K562 (cell line): ENCODE results near the gene NKX1-2. TPM values are rescaled to one million over a fixed set of nuclear protein-coding genes. Genes with fewer than 3 reads are reported as not detected.

Experiments used
- ATAC-seq: fragments of 200-7000 bp; cut with Tn5 transposase; 3 replicates; pipeline ENCODE4 v1.9.1; 2020; ENCODE audit warnings: moderate library complexity
- BruUV-seq: library from RNA; stranded (reverse); fragments of 400-500 nt; replicated peaks from 2 replicates; lab custom pipeline; 2021; lab: Mats Ljungman, UMichigan
- CTCF ChIA-PET: fragments of 300-600 bp; formaldehyde crosslinking; extraction: SDS; loops from one replicate; lab custom pipeline; 2021; ENCODE audit warnings: low intra/inter-chr PET ratio; lab: Yijun Ruan, JAX
- POLR2A ChIA-PET: fragments of 300-600, 350-650 bp; sonication (Branson Sonifier 250); formaldehyde crosslinking; extraction: SDS; loops from one replicate; lab custom pipeline; 2021; ENCODE audit warnings: antibody characterized with exemption, inconsistent platforms; lab: Yijun Ruan, JAX
- DNase-seq, 4 experiments: peaks; one replicate each; pipeline versions ENCODE4 v3.0.0 to v3.0.0-alpha.2; 2011 to 2018; ENCODE audit warnings: low spot score in 3 of 4, mixed read lengths in 3 of 4; ENCODE audit errors: extremely low read depth in 1 of 4
- FAIRE-seq: peaks from 2 replicates; lab custom pipeline; 2011; peaks lifted over from hg19 to GRCh38; lab: Jason Lieb, UNC
- H2AFZ ChIP-seq: 2 replicates; pipeline ENCODE4 v1.6.0; 2011; ENCODE audit warnings: low read depth, low read length, control low read depth, inconsistent platforms
- H3K27ac ChIP-seq: fragments of 200-600 bp; 3 replicates; pipeline ENCODE4 v1.8.0; 2011; ENCODE audit warnings: low read depth, mild to moderate bottlenecking, control low read depth, inconsistent platforms, low read length, moderate library complexity, mixed read lengths; ENCODE audit errors: extremely low read depth
- H3K27me3 ChIP-seq, 2 experiments: fragments of 300-600 bp in 1 of 2; 2 replicates in 1 of 2; 3 replicates in 1 of 2; pipeline versions ENCODE4 v1.6.0 to v1.8.0; 2011; ENCODE audit warnings: inconsistent platforms in 2 of 2, low read length in 2 of 2, mild to moderate bottlenecking in 1 of 2, mixed read lengths in 1 of 2, moderate library complexity in 1 of 2; ENCODE audit not compliant: control insufficient read depth in 2 of 2, insufficient read depth in 2 of 2
- H3K36me3 ChIP-seq: fragments of 300-600 bp; 3 replicates; pipeline ENCODE4 v1.8.0; 2011; ENCODE audit warnings: mild to moderate bottlenecking, low read length, inconsistent platforms; ENCODE audit not compliant: control insufficient read depth, insufficient read depth
- H3K4me1 ChIP-seq, 2 experiments: fragments of 200-600 bp in 1 of 2; replicated peaks in 1 of 2; 2 replicates in 1 of 2; 3 replicates in 1 of 2; pipeline versions ENCODE4 v1.5.1 to v1.8.0; 2011; ENCODE audit warnings: inconsistent platforms in 2 of 2, low read length in 2 of 2, mild to moderate bottlenecking in 1 of 2, mixed read lengths in 1 of 2, moderate library complexity in 1 of 2; ENCODE audit not compliant: control insufficient read depth in 2 of 2, insufficient read depth in 2 of 2
- H3K4me2 ChIP-seq: 2 replicates; pipeline ENCODE4 v1.6.1; 2011; ENCODE audit warnings: low read length, control low read depth, inconsistent platforms, mixed read lengths; ENCODE audit not compliant: insufficient read depth
- H3K4me3 ChIP-seq: fragments of 200-600 bp; sonication (generic), shearing (Covaris generic); 2 replicates; pipeline ENCODE4 v1.5.1; 2016; ENCODE audit warnings: control low read depth, inconsistent platforms
- H3K79me2 ChIP-seq: fragments of 200-600 bp; 3 replicates; pipeline ENCODE4 v1.8.0; 2011; ENCODE audit warnings: low read length, inconsistent platforms; ENCODE audit not compliant: control insufficient read depth, insufficient read depth
- H3K9ac ChIP-seq, 2 experiments: 2 replicates each; pipeline versions ENCODE4 v1.6.0 to v1.6.1; 2011; ENCODE audit warnings: low read depth in 2 of 2, low read length in 2 of 2, control low read depth in 1 of 2, inconsistent platforms in 1 of 2, mild to moderate bottlenecking in 1 of 2, mixed read lengths in 1 of 2; ENCODE audit not compliant: insufficient read depth in 1 of 2
- H3K9me1 ChIP-seq: one replicate; pipeline ENCODE4 v1.6.0; 2011; ENCODE audit warnings: inconsistent platforms, mild to moderate bottlenecking, low read length, moderate library complexity; ENCODE audit not compliant: control insufficient read depth, insufficient read depth
- H3K9me3 ChIP-seq: replicated peaks from 2 replicates; pipeline ENCODE4 v1.5.1; 2011; ENCODE audit warnings: low read depth, low read length, inconsistent platforms; ENCODE audit not compliant: control insufficient read depth, insufficient read depth
- H4K20me1 ChIP-seq: replicated peaks from 2 replicates; pipeline ENCODE4 v1.6.1; 2011; ENCODE audit warnings: low read length, inconsistent platforms, mixed read lengths; ENCODE audit not compliant: control insufficient read depth, insufficient read depth
- ATF3 ChIP-seq, 2 experiments: fragments of 450-650 bp in 1 of 2; sonication (generic) in 1 of 2; formaldehyde crosslinking in 1 of 2; IDR thresholded peaks in 1 of 2; conservative IDR thresholded peaks in 1 of 2; 2 replicates each; pipeline versions ENCODE4 v1.6.1 to v1.8.1; 2016 to 2023; ENCODE audit warnings: mild to moderate bottlenecking in 2 of 2, moderate library complexity in 2 of 2, inconsistent platforms in 1 of 2, missing genetic modification reagents in 1 of 2
- E2F8 ChIP-seq: fragments of 450-650 bp; IDR thresholded peaks from 2 replicates; pipeline ENCODE4 v1.7.1; 2018; ENCODE audit warnings: mild to moderate bottlenecking, low read depth; ENCODE audit not compliant: partially characterized antibody
- FOS ChIP-seq: IDR thresholded peaks from 3 replicates; pipeline ENCODE4 v1.6.1; 2011; ENCODE audit not compliant: insufficient read length; ENCODE audit errors: extremely low read depth
- HDAC8 ChIP-seq: fragments of 450-650 bp; IDR thresholded peaks from 2 replicates; pipeline ENCODE4 v1.6.1; 2016; ENCODE audit warnings: mild to moderate bottlenecking, missing genetic modification characterization, moderate library complexity, missing compliant biosample characterization
- NR3C1 ChIP-seq: sonication (generic); formaldehyde crosslinking; IDR thresholded peaks from 2 replicates; pipeline ENCODE4 v1.8.1; 2022; ENCODE audit warnings: missing genetic modification reagents
- PREB ChIP-seq: sonication (generic); formaldehyde crosslinking; IDR thresholded peaks from 2 replicates; pipeline ENCODE4 v1.8.1; 2023; ENCODE audit warnings: mild to moderate bottlenecking, missing genetic modification reagents
- SNRNP70 ChIP-seq: fragments of 200-400 bp; formaldehyde crosslinking; optimal IDR thresholded peaks from 2 replicates; pipeline ENCODE3; 2017; ENCODE audit warnings: low read depth, low read length
- ZNF140 ChIP-seq: fragments of 250-450 bp; sonication (Bioruptor Pico); IDR thresholded peaks from 2 replicates; pipeline ENCODE4 v1.8.0; 2021; ENCODE audit warnings: moderate library complexity, mild to moderate bottlenecking, inconsistent platforms
- ZNF217 ChIP-seq: sonication (generic); formaldehyde crosslinking; IDR thresholded peaks from 2 replicates; pipeline ENCODE4 v1.8.0; 2022; ENCODE audit warnings: mild to moderate bottlenecking, missing genetic modification reagents
- ZNF76 ChIP-seq: fragments of 250-450 bp; sonication (Bioruptor Pico); IDR thresholded peaks from 2 replicates; pipeline ENCODE4 v1.4.0; 2020; ENCODE audit warnings: mild to moderate bottlenecking, moderate library complexity, borderline replicate concordance
- ZNF764 ChIP-seq: fragments of 250-450 bp; sonication (Bioruptor Pico); IDR thresholded peaks from 2 replicates; pipeline ENCODE4 v1.4.0; 2020; ENCODE audit warnings: low read depth, mild to moderate bottlenecking, moderate library complexity
- WGBS: fragments of 100-300 bp; shearing (Covaris generic); methylation state at CpG from one replicate; pipeline ENCODE4 v1.1.6; 2016; ENCODE audit warnings: low coverage, mixed read lengths; ENCODE audit not compliant: insufficient coverage; ENCODE audit errors: missing lambda C conversion rate; 5-methylcytosine and 5-hydroxymethylcytosine counted together
- in situ Hi-C: fragments of 300-500 bp; cut with MboI; formaldehyde crosslinking; loops from 4 replicates; pipeline ENCODE4 v1.15.0; 2018; ENCODE audit warnings: inconsistent platforms, mixed read lengths
- intact Hi-C: fragments of 100-400 bp; cut with micrococcal nuclease; formaldehyde crosslinking; loops from 2 replicates; pipeline ENCODE4 v1.14.2; 2022
- polyA plus RNA-seq, 8 experiments: library from polyadenylated mRNA; depleted of rRNA in 4 of 8; stranded (reverse) in 5 of 8; unstranded in 3 of 8; fragments of >200 nt; fragmentation: Nextera tagmentation in 2 of 8; fragmentation: Illumina TruSeq in 1 of 8; extraction: Ambion mirVana in 2 of 8; extraction: Trizol in 1 of 8; gene quantifications; 2 replicates each; pipeline versions ENCODE4 v1.2.1 to v1.2.3, GENCODE V29; 2011 to 2014; ENCODE audit warnings: inconsistent platforms in 1 of 8, missing spikeins in 1 of 8
- total RNA-seq, 7 experiments: library from RNA; depleted of rRNA in 6 of 7; stranded (reverse); fragments of >200 nt in 6 of 7; fragmentation: Illumina TruSeq in 2 of 7; extraction: Trizol in 2 of 7; gene quantifications; 2 replicates each; pipeline versions ENCODE4 v1.2.1 to v1.2.3, GENCODE V29; 2011 to 2021; ENCODE audit warnings: low replicate concordance in 1 of 7

NKX1-2 gene
- total and polyA plus RNA-seq, 9 of the 15 experiments (the other 6 are each of a cell fraction or from before 2014, with no cell fraction given), result not detected

GRCh38 chr10:124481717-124482116, 31.9 kb upstream of the NKX1-2 start (continued):
- TF ChIP-seq E2F8, result no peak
- TF ChIP-seq ZNF76, result no peak

- Histone ChIP-seq H3K9ac (no peak overlapping the region), H4K20me1 (no peaks in the 10 kb centered on the region), H2AFZ (no peak overlapping the region), H3K9me3 (no peaks in the 10 kb centered on the region), H3K36me3 (no peaks in the 10 kb centered on the region), H3K4me2 (no peak overlapping the region), H3K9me1 (no peaks in the 10 kb centered on the region), H3K27ac (no peak overlapping the region), H3K4me1 (peaks cover 0 to 23% of the 10 kb centered on the region in 2 experiments; a peak in 3 of 5 replicates), H3K4me3 (no peak overlapping the region), H3K27me3 (no peaks in the 10 kb centered on the region), H3K79me2 (no peaks in the 10 kb centered on the region)
- in situ Hi-C loops (no loop called here), intact Hi-C loops (no loop called here)
- no peak for DNase-seq
- BruUV-seq, result no TSS peak
- CTCF ChIA-PET, result no interaction called here
- 55% methylated on average over 5 of the region's 5 CpGs for WGBS
- no peak for FAIRE-seq
- POLR2A ChIA-PET, result no interaction called here
- ATAC-seq, result no peak
- TF ChIP-seq ATF3 (IDR thresholded peaks at IDR 0.05) (no peak), ATF3 (CRISPR knock-in tag; conservative IDR thresholded peaks at IDR 0.05) (no peak), ZNF217 (no peak), FOS (no peak), ZNF764 (CRISPR knock-in tag) (no peak), ZNF140 (CRISPR knock-in tag) (no peak), NR3C1 (no peak), SNRNP70 (no peak), PREB (no peak), HDAC8 (tag) (no peak)
Observed at GRCh38 chr10:124480860-124481259, 31.0 kb upstream of the NKX1-2 start.
